HepG2 (cell line): ENCODE measurements around the gene OR8A1. TPM values are rescaled to one million over a fixed set of nuclear protein-coding genes. Genes with fewer than 3 reads are reported as not detected.

ENCODE experiments used
- ATAC-seq: fragments of 200-7000 bp; cut with Tn5 transposase; 3 replicates; pipeline ENCODE4 v1.9.1; 2020; ENCODE audit warnings: mild to moderate bottlenecking, moderate library complexity
- BruUV-seq: library from RNA; stranded (reverse); fragments of 400-500 nt; replicated peaks from 2 replicates; lab custom pipeline; 2021; lab: Mats Ljungman, UMichigan
- CTCF ChIA-PET: fragments of 300-600 bp; formaldehyde crosslinking; extraction: SDS; loops from one replicate; lab custom pipeline; 2021; ENCODE audit warnings: low total read pairs, inconsistent platforms, low intra/inter-chr PET ratio; lab: Yijun Ruan, JAX
- POLR2A ChIA-PET: fragments of 350-600 bp; sonication (Branson Sonifier 250); formaldehyde crosslinking; loops from one replicate; lab custom pipeline; 2020; ENCODE audit warnings: antibody characterized with exemption, inconsistent platforms; lab: Yijun Ruan, JAX
- DNase-seq: peaks from one replicate; pipeline ENCODE4 v3.0.0-alpha.2; 2015; ENCODE audit warnings: low spot score
- FAIRE-seq: peaks from 3 replicates; lab custom pipeline; 2011; peaks lifted over from hg19 to GRCh38; lab: Jason Lieb, UNC
- H2AFZ ChIP-seq: one replicate; pipeline ENCODE4 v1.6.1; 2011; ENCODE audit warnings: low read length, inconsistent platforms
- H3K27ac ChIP-seq: fragments of 300-600 bp; 3 replicates; pipeline ENCODE4 v1.8.0; 2011; ENCODE audit warnings: mixed run types, mild to moderate bottlenecking, mixed read lengths, low read length, inconsistent platforms; ENCODE audit not compliant: insufficient read depth; ENCODE audit errors: extremely low read length
- H3K27me3 ChIP-seq, 2 experiments: fragments of 200-600 bp in 1 of 2; 2 replicates in 1 of 2; 3 replicates in 1 of 2; pipeline versions ENCODE4 v1.6.0 to v1.8.0; 2011; ENCODE audit warnings: low read length in 2 of 2, mild to moderate bottlenecking in 2 of 2, moderate library complexity in 2 of 2, inconsistent platforms in 1 of 2; ENCODE audit not compliant: insufficient read depth in 2 of 2, control insufficient read depth in 1 of 2
- H3K36me3 ChIP-seq, 2 experiments: fragments of 200-600 bp in 1 of 2; replicated peaks in 1 of 2; 2 replicates in 1 of 2; 3 replicates in 1 of 2; pipeline versions ENCODE4 v1.5.1 to v1.8.0; 2011; ENCODE audit warnings: low read length in 2 of 2, inconsistent platforms in 1 of 2; ENCODE audit not compliant: insufficient read depth in 2 of 2, control insufficient read depth in 1 of 2
- H3K4me1 ChIP-seq: 2 replicates; pipeline ENCODE4 v1.5.1; 2012; ENCODE audit warnings: low read length, inconsistent platforms; ENCODE audit not compliant: insufficient read depth
- H3K4me2 ChIP-seq: 2 replicates; pipeline ENCODE4 v1.6.0; 2011; ENCODE audit warnings: low read depth, low read length, inconsistent platforms
- H3K4me3 ChIP-seq, 3 experiments: fragments of 200-600 bp in 1 of 3; sonication (generic), shearing (Covaris generic) in 1 of 3; replicated peaks in 1 of 3; 2 replicates each; pipeline ENCODE4 v1.5.1; 2011 to 2016; ENCODE audit warnings: low read length in 3 of 3, inconsistent platforms in 2 of 3, low read depth in 2 of 3, mild to moderate bottlenecking in 2 of 3, control low read depth in 1 of 3, mixed read lengths in 1 of 3; ENCODE audit not compliant: insufficient read depth in 1 of 3
- H3K79me2 ChIP-seq: one replicate; pipeline ENCODE4 v1.6.1; 2011; ENCODE audit warnings: low read length, inconsistent platforms; ENCODE audit not compliant: insufficient read depth
- H3K9ac ChIP-seq: 2 replicates; pipeline ENCODE4 v1.6.0; 2011; ENCODE audit warnings: mild to moderate bottlenecking, low read depth, low read length, inconsistent platforms; ENCODE audit not compliant: insufficient read depth
- H3K9me3 ChIP-seq: 2 replicates; pipeline ENCODE4 v1.5.1; 2012; ENCODE audit warnings: mild to moderate bottlenecking, low read length
- H4K20me1 ChIP-seq: 2 replicates; pipeline ENCODE4 v1.6.0; 2011; ENCODE audit warnings: inconsistent platforms, mild to moderate bottlenecking, low read length, moderate library complexity; ENCODE audit not compliant: insufficient read depth
- ARHGAP35 ChIP-seq: sonication (generic); formaldehyde crosslinking; IDR thresholded peaks from 2 replicates; pipeline ENCODE4 v1.9.0; 2022; ENCODE audit warnings: mild to moderate bottlenecking, inconsistent platforms, moderate library complexity, missing genetic modification reagents, borderline replicate concordance
- CEBPB ChIP-seq: IDR thresholded peaks from 2 replicates; pipeline ENCODE4 v1.6.1; 2011; ENCODE audit warnings: low read depth, low read length, improper control_type of control experiment, borderline replicate concordance
- CTCF ChIP-seq: sonication (generic); formaldehyde crosslinking; IDR thresholded peaks from 2 replicates; pipeline ENCODE4 v1.5.0; 2020; ENCODE audit warnings: mild to moderate bottlenecking, missing genetic modification reagents, moderate library complexity
- ELF3 ChIP-seq: IDR thresholded peaks from 2 replicates; pipeline ENCODE4 v1.6.1; 2016; ENCODE audit warnings: missing genetic modification reagents, missing compliant biosample characterization
- GABPA ChIP-seq, 2 experiments: IDR thresholded peaks; 2 replicates each; pipeline ENCODE4 v1.6.1; 2011 to 2016; ENCODE audit warnings: low read depth in 2 of 2, low read length in 1 of 2, missing biosample characterization in 1 of 2, missing genetic modification characterization in 1 of 2
- GABPB1 ChIP-seq: IDR thresholded peaks from 2 replicates; pipeline ENCODE4 v1.6.1; 2016; ENCODE audit warnings: mild to moderate bottlenecking, missing genetic modification reagents, moderate library complexity, missing compliant biosample characterization
- SP5 ChIP-seq: IDR thresholded peaks from 2 replicates; pipeline ENCODE4 v1.6.1; 2016; ENCODE audit warnings: low read depth, borderline replicate concordance
- TCF12 ChIP-seq, 2 experiments: fragments of 450-650 bp in 1 of 2; sonication (generic) in 1 of 2; formaldehyde crosslinking in 1 of 2; IDR thresholded peaks; 2 replicates each; pipeline versions ENCODE4 v1.6.1 to v1.8.0; 2017 to 2022; ENCODE audit warnings: antibody characterized with exemption in 1 of 2, mild to moderate bottlenecking in 1 of 2, missing genetic modification reagents in 1 of 2, moderate library complexity in 1 of 2
- TEAD3 ChIP-seq: optimal IDR thresholded peaks from 2 replicates; pipeline ENCODE3; 2016; ENCODE audit warnings: borderline replicate concordance
- TP53 ChIP-seq: sonication (generic); formaldehyde crosslinking; conservative IDR thresholded peaks from 2 replicates; pipeline ENCODE4 v1.4.0; 2020; ENCODE audit warnings: missing genetic modification reagents
- XRCC5 ChIP-seq: fragments of 200-400 bp; formaldehyde crosslinking; optimal IDR thresholded peaks from 2 replicates; pipeline ENCODE3; 2017; ENCODE audit warnings: mild to moderate bottlenecking, low read length
- ZNF589 ChIP-seq: sonication (generic); formaldehyde crosslinking; conservative IDR thresholded peaks from 2 replicates; pipeline ENCODE4 v1.8.0; 2022; ENCODE audit warnings: mild to moderate bottlenecking, moderate library complexity, missing genetic modification reagents
- WGBS: methylation state at CpG from one replicate; pipeline ENCODE4 v1.1.6; 2017; ENCODE audit warnings: low lambda C conversion rate; 5-methylcytosine and 5-hydroxymethylcytosine counted together
- in situ Hi-C: cut with HindIII; loops from 2 replicates; pipeline ENCODE4 v1.10.0; 2017; ENCODE audit warnings: low pct_unique_long_range_greater_than_20kb; ENCODE audit not compliant: extremely low pct_ligation_motif_present
- intact Hi-C: fragments of 100-400 bp; cut with micrococcal nuclease; formaldehyde crosslinking; loops from one replicate; pipeline ENCODE4 v1.10.0; 2022; ENCODE audit not compliant: unreplicated experiment
- polyA plus RNA-seq, 8 experiments: library from polyadenylated mRNA; depleted of rRNA in 3 of 8; stranded (reverse) in 7 of 8; unstranded in 1 of 8; fragments of >200 nt; fragmentation: Illumina TruSeq in 4 of 8; extraction: Trizol in 4 of 8; gene quantifications; 2 replicates each; pipeline versions ENCODE4 v1.2.1 to v1.2.3, GENCODE V29; 2011 to 2016; ENCODE audit warnings: low read depth in 4 of 8, missing spikeins in 1 of 8, mixed read lengths in 1 of 8; ENCODE audit not compliant: insufficient read depth in 1 of 8
- total RNA-seq, 5 experiments: library from RNA; depleted of rRNA; stranded (reverse); fragments of >200 nt; fragmentation: Illumina TruSeq; extraction: Trizol; gene quantifications; 2 replicates each; pipeline ENCODE4 v1.2.3, GENCODE V29; 2016; ENCODE audit warnings: low read depth in 1 of 5
- TF ChIP-seq, protein P1 (sequence below): IDR thresholded peaks from 2 replicates; pipeline ENCODE4 v1.6.1; 2016; ENCODE audit warnings: missing genetic modification reagents, missing compliant biosample characterization
- TF ChIP-seq, protein P2 (sequence below): sonication (generic); formaldehyde crosslinking; IDR thresholded peaks from 2 replicates; pipeline ENCODE4 v1.5.1; 2020; ENCODE audit warnings: mild to moderate bottlenecking, missing genetic modification reagents, borderline replicate concordance

Gene OR8A1
- total and polyA plus RNA-seq, 2 of the 13 experiments (the other 11 are each of a cell fraction or from before 2014, with no cell fraction given): not detected

GRCh38 chr11:124535552-124536232 lies 34.1 kb upstream of the OR8A1 start (continued):
- TF ChIP-seq GABPB1: peak; percentile 60; the same call in 1 of the 2 replicates
- TF ChIP-seq, all 625 proteins: peak for 8

DNA sequence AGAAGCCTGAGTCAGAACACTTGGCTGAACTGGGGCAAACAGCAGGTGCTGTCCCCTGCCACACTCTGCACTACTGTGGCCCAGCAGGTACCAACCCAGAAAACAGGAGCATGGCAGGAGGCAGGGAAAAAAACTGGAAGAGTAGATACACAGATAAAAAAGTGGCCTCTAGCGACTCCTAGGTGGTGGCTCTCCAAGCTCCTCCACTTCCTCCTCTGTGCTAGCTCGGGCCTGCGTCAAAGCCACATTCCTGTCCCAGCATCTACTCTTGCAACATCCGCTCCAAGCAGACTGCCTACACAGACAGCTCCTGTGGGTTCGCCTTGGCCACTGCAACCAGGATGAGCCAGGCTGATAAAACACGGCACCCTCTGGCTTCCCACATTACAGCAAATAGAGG lies 33.3 kb upstream of the OR8A1 start:
- Histone ChIP-seq H3K9me3 (no peaks in the 10 kb centered on the region), H2AFZ (no peak overlapping the region), H3K27ac (no peak overlapping the region), H3K9ac (no peak overlapping the region), H3K36me3 (no peaks in the 10 kb centered on the region), H3K27me3 (no peaks in the 10 kb centered on the region; a peak in 1 of 5 replicates), H4K20me1 (no peaks in the 10 kb centered on the region), H3K79me2 (no peaks in the 10 kb centered on the region), H3K4me2 (0 out of 2 replicates have a peak overlapping the region, but pooled peaks have one; percentile 8), H3K4me3 (no peak overlapping the region), H3K4me1 (no peaks in the 10 kb centered on the region)
- intact Hi-C loops (no loop called here), in situ Hi-C loops (no loop called here)
- no TSS peak for BruUV-seq
- CTCF ChIA-PET: no interaction called here
- whole genome bisulfite sequencing: 0% methylated on average over 3 of the region's 6 CpGs
- DNase-seq (peak; percentile 69), ATAC-seq (peak; percentile 100), FAIRE-seq (peak; percentile 32)
- POLR2A ChIA-PET: no interaction called here
- TF ChIP-seq ARHGAP35 (CRISPR knock-in tag) (no peak), TCF12 (IDR thresholded peaks at IDR 0.05) (no peak), TCF12 (CRISPR knock-in tag; IDR thresholded peaks at IDR 0.05) (no peak), CTCF (peak; percentile 26; the same call in 1 of the 2 replicates), ZNF589 (CRISPR knock-in tag) (no peak), SP5 (CRISPR knock-in tag) (no peak), GABPA (IDR thresholded peaks at IDR 0.05; ENCODE audit: low read depth, low read length) (no peak), GABPA (CRISPR knock-in tag; IDR thresholded peaks at IDR 0.05; ENCODE audit: low read depth) (peak; percentile 26; the same call in 1 of the 2 replicates), TP53 (CRISPR knock-in tag) (no peak), XRCC5 (peak; percentile 42), TEAD3 (CRISPR knock-in tag) (peak; percentile 55), CEBPB (peak; percentile 85), ELF3 (CRISPR knock-in tag) (0 out of 2 replicates have a peak, but pooled peaks have one; percentile 39)
- TF ChIP-seq, protein P1, sequence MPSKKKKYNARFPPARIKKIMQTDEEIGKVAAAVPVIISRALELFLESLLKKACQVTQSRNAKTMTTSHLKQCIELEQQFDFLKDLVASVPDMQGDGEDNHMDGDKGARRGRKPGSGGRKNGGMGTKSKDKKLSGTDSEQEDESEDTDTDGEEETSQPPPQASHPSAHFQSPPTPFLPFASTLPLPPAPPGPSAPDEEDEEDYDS: no peak
- TF ChIP-seq, protein P2, sequence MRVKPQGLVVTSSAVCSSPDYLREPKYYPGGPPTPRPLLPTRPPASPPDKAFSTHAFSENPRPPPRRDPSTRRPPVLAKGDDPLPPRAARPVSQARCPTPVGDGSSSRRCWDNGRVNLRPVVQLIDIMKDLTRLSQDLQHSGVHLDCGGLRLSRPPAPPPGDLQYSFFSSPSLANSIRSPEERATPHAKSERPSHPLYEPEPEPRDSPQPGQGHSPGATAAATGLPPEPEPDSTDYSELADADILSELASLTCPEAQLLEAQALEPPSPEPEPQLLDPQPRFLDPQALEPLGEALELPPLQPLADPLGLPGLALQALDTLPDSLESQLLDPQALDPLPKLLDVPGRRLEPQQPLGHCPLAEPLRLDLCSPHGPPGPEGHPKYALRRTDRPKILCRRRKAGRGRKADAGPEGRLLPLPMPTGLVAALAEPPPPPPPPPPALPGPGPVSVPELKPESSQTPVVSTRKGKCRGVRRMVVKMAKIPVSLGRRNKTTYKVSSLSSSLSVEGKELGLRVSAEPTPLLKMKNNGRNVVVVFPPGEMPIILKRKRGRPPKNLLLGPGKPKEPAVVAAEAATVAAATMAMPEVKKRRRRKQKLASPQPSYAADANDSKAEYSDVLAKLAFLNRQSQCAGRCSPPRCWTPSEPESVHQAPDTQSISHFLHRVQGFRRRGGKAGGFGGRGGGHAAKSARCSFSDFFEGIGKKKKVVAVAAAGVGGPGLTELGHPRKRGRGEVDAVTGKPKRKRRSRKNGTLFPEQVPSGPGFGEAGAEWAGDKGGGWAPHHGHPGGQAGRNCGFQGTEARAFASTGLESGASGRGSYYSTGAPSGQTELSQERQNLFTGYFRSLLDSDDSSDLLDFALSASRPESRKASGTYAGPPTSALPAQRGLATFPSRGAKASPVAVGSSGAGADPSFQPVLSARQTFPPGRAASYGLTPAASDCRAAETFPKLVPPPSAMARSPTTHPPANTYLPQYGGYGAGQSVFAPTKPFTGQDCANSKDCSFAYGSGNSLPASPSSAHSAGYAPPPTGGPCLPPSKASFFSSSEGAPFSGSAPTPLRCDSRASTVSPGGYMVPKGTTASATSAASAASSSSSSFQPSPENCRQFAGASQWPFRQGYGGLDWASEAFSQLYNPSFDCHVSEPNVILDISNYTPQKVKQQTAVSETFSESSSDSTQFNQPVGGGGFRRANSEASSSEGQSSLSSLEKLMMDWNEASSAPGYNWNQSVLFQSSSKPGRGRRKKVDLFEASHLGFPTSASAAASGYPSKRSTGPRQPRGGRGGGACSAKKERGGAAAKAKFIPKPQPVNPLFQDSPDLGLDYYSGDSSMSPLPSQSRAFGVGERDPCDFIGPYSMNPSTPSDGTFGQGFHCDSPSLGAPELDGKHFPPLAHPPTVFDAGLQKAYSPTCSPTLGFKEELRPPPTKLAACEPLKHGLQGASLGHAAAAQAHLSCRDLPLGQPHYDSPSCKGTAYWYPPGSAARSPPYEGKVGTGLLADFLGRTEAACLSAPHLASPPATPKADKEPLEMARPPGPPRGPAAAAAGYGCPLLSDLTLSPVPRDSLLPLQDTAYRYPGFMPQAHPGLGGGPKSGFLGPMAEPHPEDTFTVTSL (CRISPR knock-in tag): no peak
